HG03521 (cell line): ENCODE data around the gene ZBTB20.

Source experiments
- ATAC-seq: cut with Tn5 transposase; IDR thresholded peaks from one replicate; pipeline ENCODE4 v1.9.1; 2021; ENCODE audit warnings: mild to moderate bottlenecking, moderate library complexity; ENCODE audit not compliant: unreplicated experiment

Gene ZBTB20

GRCh38 chr3:114941626-114942309 lies 205.3 kb downstream of the ZBTB20 start:
- no peak for ATAC-seq

GRCh38 chr3:114939920-114940319 lies 207.2 kb downstream of the ZBTB20 start:
- ATAC-seq: no peak

GRCh38 chr3:114933407-114933806 lies 213.7 kb downstream of the ZBTB20 start:
- no peak for ATAC-seq

- ATAC-seq: no peak
These were observed 216.9 kb downstream of the ZBTB20 start for GRCh38 chr3:114929971-114930732.

GRCh38 chr3:114928989-114929640 lies 218.0 kb downstream of the ZBTB20 start:
- ATAC-seq: no peak

- ATAC-seq: no peak
These were observed 242.5 kb downstream of the ZBTB20 start for GRCh38 chr3:114904633-114905032.

GRCh38 chr3:114903213-114903612 lies 243.9 kb downstream of the ZBTB20 start:
- ATAC-seq: no peak

- ATAC-seq: no peak
These were observed 244.4 kb downstream of the ZBTB20 start for GRCh38 chr3:114902691-114903101.

GRCh38 chr3:114900908-114901307 lies 246.2 kb downstream of the ZBTB20 start:
- ATAC-seq: no peak

- ATAC-seq: no peak
These were observed 247.7 kb downstream of the ZBTB20 start for GRCh38 chr3:114899186-114899931.

- no peak for ATAC-seq
These were observed 250.1 kb downstream of the ZBTB20 start for GRCh38 chr3:114896978-114897377.

- no peak for ATAC-seq
These were observed 253.7 kb downstream of the ZBTB20 start for GRCh38 chr3:114893361-114893760.

GRCh38 chr3:114892880-114893279 lies 254.2 kb downstream of the ZBTB20 start:
- ATAC-seq: no peak

GRCh38 chr3:114892131-114892879 lies 254.8 kb downstream of the ZBTB20 start:
- no peak for ATAC-seq

GRCh38 chr3:114887806-114888205 lies 259.3 kb downstream of the ZBTB20 start:
- ATAC-seq: no peak

GRCh38 chr3:114886905-114887304 lies 260.2 kb downstream of the ZBTB20 start:
- ATAC-seq: no peak

GRCh38 chr3:114884213-114884923 lies 262.7 kb downstream of the ZBTB20 start:
- ATAC-seq: peak; percentile 63

- ATAC-seq: no peak
These were observed 267.0 kb downstream of the ZBTB20 start for GRCh38 chr3:114880078-114880477.

- ATAC-seq: peak; percentile 67
These were observed 267.7 kb downstream of the ZBTB20 start for GRCh38 chr3:114879059-114880031.
